Activated T-cell treated with anti-CD3 and anti-CD28 coated beads for 48 hours (primary cell): ENCODE measurements around the gene RBCK1.
"Not testable (repeated sequence)": the region's sequence is repeated elsewhere in the genome, so short reads cannot be mapped to it uniquely, and the experiment has no call there.

Experiments
- DNase-seq: peaks from one replicate; pipeline ENCODE4 v3.0.0-alpha.2; 2020; ENCODE audit warnings: low read depth

RBCK1 gene

DNA sequence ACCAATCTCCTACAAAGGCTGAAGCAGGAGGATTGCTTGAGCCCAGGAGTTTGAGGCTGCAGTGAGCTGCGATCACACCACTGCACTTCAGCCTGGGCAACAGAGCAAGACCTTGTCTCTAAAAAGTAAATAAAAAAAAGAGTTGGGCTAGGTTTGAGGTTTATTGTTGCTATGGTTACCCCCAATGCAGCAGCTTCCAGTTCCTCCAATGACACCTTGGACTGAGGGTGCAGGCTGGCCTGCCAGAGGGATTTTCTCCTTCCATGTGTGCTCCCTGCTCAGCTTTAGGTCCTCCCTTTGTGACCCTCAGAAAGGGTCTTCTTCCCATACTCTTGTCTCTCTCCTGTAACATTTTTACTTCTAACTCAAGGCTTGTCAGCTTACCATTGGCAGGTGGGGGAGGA, 64.8 kb downstream of the RBCK1 start:
- DNase-seq: no peak

DNA sequence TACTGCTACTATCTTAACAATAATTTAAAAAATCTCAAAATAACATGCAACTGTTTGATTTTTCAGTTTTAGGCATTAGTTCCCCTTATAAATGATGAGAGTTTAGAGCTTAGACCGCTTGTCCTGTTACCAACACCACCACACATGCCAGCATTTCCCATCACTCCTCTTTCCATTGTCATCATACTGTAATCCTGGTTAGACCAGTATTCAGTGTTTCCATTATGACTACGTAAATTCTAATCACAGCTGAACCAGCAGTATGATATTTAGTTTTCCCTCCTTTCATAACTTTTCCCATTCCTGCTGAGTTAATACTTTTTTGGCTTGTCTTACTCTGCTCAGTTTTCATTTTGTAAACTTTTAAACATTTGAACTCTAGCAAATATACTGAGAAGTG, 66.5 kb downstream of the RBCK1 start:
- no peak for DNase-seq

DNA sequence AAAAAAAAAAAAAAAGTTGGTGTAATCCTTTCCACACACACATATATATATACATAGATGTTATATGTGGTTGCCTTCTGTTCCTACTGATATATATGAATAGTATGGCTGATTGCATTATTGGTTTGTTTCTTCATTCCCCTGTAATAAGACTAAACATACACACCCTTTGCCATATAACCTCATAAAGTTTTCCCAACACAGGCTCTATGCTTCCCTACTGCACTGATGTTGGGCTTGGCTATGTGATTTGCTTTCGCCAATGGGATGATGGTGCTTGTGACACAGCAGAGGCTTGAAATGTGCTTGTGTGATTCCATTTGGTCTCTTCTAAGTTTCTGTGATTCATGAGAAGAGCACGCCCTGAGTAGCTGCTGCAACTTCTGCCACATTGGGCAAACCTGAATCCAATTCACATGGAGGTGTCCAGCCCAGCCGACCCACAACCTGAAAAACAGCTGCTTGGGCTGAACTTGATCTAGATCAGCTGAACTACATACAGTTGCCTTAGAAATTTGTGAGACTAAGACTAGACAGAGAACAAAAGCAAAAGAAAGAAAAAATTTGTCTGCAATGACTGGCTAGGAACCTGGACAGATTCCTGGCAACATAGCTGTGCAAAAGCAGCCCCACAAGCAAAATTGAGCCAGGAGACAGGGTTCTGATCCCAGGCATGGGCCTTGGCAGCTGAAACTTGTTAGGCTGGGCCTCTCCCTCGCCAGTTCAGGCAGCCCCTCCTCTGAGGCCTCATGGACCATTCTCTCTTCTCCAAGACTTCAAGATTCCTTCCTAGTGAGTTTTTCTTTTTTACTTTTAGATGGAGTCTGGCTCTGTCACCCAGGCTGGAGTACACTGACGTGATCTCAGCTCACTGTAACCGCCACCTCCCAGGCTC, 67.6 kb downstream of the RBCK1 start:
- DNase-seq: no peak

GRCh38 chr20:476561-477249, 68.6 kb downstream of the RBCK1 start:
- DNase-seq: not testable (repeated sequence)

- DNase-seq: no peak
These were observed 70.2 kb downstream of the RBCK1 start for GRCh38 chr20:478010-478948.

GRCh38 chr20:478949-479429, 70.9 kb downstream of the RBCK1 start:
- no peak for DNase-seq

GRCh38 chr20:479487-479886, 71.4 kb downstream of the RBCK1 start:
- no peak for DNase-seq

GRCh38 chr20:480044-480443, 71.9 kb downstream of the RBCK1 start:
- DNase-seq: no peak

GRCh38 chr20:481167-481566, 73.1 kb downstream of the RBCK1 start:
- DNase-seq: no peak
